ENCODE data around the gene SLC35F5. TPM values are rescaled to one million over a fixed set of nuclear protein-coding genes. Genes with fewer than 3 reads are reported as not detected.

The SLC35F5 gene
- polyA plus RNA-seq, 1 experiment: 91.0 TPM

GRCh38 chr2:113716291-113716690 is 40.2 kb downstream of the SLC35F5 start:
- Histone ChIP-seq H3K27ac (ENCODE audit: low read depth, low read length) (no peak overlapping the region), H3K4me3 (ENCODE audit: low read depth, low read length) (no peak overlapping the region), H3K9me3 (ENCODE audit: control insufficient read depth, insufficient read depth, low read length) (no peaks in the 10 kb centered on the region), H3K27me3 (ENCODE audit: control insufficient read depth, insufficient read depth, low read length) (no peaks in the 10 kb centered on the region)
- POLR2A ChIA-PET: no interaction called here
- TF ChIP-seq CTCF (IDR thresholded peaks at IDR 0.05; ENCODE audit: low read depth, low read length): no peak
- no peak for DNase-seq (ENCODE audit: low read depth, low spot score)
- CTCF ChIA-PET: interaction anchor here (0.8 to 1.4 kb wide), 2 partner anchors 15 to 112 kb away, joined by 3 to 4 read pairs; no protein-coding TSS in a partner anchor

GRCh38 chr2:113712941-113713340 is 43.5 kb downstream of the SLC35F5 start:
- CTCF ChIA-PET: no interaction called here
- Histone ChIP-seq H3K4me3 (ENCODE audit: low read depth, low read length) (no peak overlapping the region), H3K9me3 (ENCODE audit: control insufficient read depth, insufficient read depth, low read length) (no peaks in the 10 kb centered on the region), H3K27me3 (ENCODE audit: control insufficient read depth, insufficient read depth, low read length) (no peaks in the 10 kb centered on the region), H3K27ac (ENCODE audit: low read depth, low read length) (no peak overlapping the region)
- POLR2A ChIA-PET: no interaction called here
- no peak for TF ChIP-seq CTCF (IDR thresholded peaks at IDR 0.05; ENCODE audit: low read depth, low read length)
- DNase-seq (ENCODE audit: low read depth, low spot score): no peak

- ChIA-PET POLR2A (no interaction called here), CTCF (no interaction called here)
- Histone ChIP-seq H3K27ac (ENCODE audit: low read depth, low read length) (no peak overlapping the region), H3K27me3 (ENCODE audit: control insufficient read depth, insufficient read depth, low read length) (no peaks in the 10 kb centered on the region), H3K4me3 (ENCODE audit: low read depth, low read length) (no peak overlapping the region), H3K9me3 (ENCODE audit: control insufficient read depth, insufficient read depth, low read length) (no peaks in the 10 kb centered on the region)
- no peak for TF ChIP-seq CTCF (IDR thresholded peaks at IDR 0.05; ENCODE audit: low read depth, low read length)
- DNase-seq (ENCODE audit: low read depth, low spot score): no peak
Observed at GRCh38 chr2:113711851-113712250, 44.6 kb downstream of the SLC35F5 start.

GRCh38 chr2:113709022-113709421 is 47.4 kb downstream of the SLC35F5 start:
- DNase-seq (ENCODE audit: low read depth, low spot score): no peak
- Histone ChIP-seq H3K4me3 (ENCODE audit: low read depth, low read length) (no peak overlapping the region), H3K9me3 (ENCODE audit: control insufficient read depth, insufficient read depth, low read length) (peaks cover 3% of the 10 kb centered on the region; the same call in 1 of the 2 replicates), H3K27ac (ENCODE audit: low read depth, low read length) (no peak overlapping the region), H3K27me3 (ENCODE audit: control insufficient read depth, insufficient read depth, low read length) (no peaks in the 10 kb centered on the region)
- ChIA-PET POLR2A (no interaction called here), CTCF (interaction anchor here (0.7 kb wide), 1 partner anchor 105 kb away, joined by 3 read pairs; no protein-coding TSS in a partner anchor)
- no peak for TF ChIP-seq CTCF (IDR thresholded peaks at IDR 0.05; ENCODE audit: low read depth, low read length)

GRCh38 chr2:113707106-113707505 is 49.3 kb downstream of the SLC35F5 start:
- Histone ChIP-seq H3K27me3 (ENCODE audit: control insufficient read depth, insufficient read depth, low read length) (no peaks in the 10 kb centered on the region), H3K9me3 (ENCODE audit: control insufficient read depth, insufficient read depth, low read length) (peaks cover 4% of the 10 kb centered on the region; the same call in 1 of the 2 replicates), H3K4me3 (ENCODE audit: low read depth, low read length) (no peak overlapping the region), H3K27ac (ENCODE audit: low read depth, low read length) (no peak overlapping the region)
- no peak for TF ChIP-seq CTCF (IDR thresholded peaks at IDR 0.05; ENCODE audit: low read depth, low read length)
- POLR2A ChIA-PET: no interaction called here
- CTCF ChIA-PET: interaction anchor here (1.2 kb wide), 1 partner anchor 13 kb away, joined by 8 read pairs; no protein-coding TSS in a partner anchor
- DNase-seq (ENCODE audit: low read depth, low spot score): no peak
